ENCODE results near the gene GPBAR1. TPM values are rescaled to one million over a fixed set of nuclear protein-coding genes. Genes with fewer than 3 reads are reported as not detected.

GPBAR1 gene, protein sequence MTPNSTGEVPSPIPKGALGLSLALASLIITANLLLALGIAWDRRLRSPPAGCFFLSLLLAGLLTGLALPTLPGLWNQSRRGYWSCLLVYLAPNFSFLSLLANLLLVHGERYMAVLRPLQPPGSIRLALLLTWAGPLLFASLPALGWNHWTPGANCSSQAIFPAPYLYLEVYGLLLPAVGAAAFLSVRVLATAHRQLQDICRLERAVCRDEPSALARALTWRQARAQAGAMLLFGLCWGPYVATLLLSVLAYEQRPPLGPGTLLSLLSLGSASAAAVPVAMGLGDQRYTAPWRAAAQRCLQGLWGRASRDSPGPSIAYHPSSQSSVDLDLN
- 1.0 TPM for total RNA-seq

DNA sequence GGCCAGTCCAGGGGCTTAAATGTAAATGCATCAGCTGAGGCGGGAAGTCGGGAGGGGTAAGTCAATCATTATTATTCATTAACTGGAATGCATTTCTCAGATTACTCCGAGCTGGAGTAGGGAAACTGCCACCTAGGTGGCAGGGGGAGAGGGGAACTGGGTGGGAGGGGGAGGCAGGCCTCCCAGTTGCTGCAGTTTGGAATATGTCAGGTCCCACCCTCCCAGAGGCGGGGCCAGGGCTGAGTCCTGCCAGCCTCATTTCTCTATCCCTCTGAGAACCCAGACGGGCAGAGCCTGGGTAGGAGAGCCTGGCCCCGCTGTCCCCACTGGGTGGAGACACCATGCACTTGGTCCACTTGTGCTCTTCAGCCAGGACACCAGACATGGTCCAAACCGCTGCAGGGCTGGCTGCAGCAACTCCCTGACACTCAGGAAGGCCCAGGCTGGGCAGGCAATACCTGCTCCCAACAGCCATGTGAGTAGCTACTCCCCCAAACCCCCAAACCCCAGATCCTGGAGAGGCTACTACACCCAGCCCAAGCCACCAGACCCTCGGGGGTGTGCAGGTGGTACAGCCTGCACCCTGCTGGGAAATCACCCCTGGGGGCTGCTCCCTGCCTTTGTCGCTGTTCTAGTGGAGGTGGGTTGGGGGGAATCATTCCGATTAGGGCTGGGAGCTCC is at the start of gene GPBAR1:
TSS of gene GPBAR1 (plus strand) at position 274 of the 681 bp plus-strand sequence. CDS start 1,710 bp downstream, outside the sequence.
- no peaks in the 10 kb centered on the region for H3K9me3 ChIP-seq (ENCODE audit: control insufficient read depth in 3 of 3, low read length in 3 of 3)
- peaks cover 24 to 28% (median 25%) of the 10 kb centered on the region in 3 donors for H3K36me3 ChIP-seq (ENCODE audit: control insufficient read depth in 3 of 3, insufficient read depth in 3 of 3, low read length in 3 of 3)
- H3K9ac ChIP-seq (ENCODE audit: low read depth in 1 of 3, low read length in 3 of 3): peak within 1 kb of the TSS; percentile 40 to 54 (median 43)
- peaks cover 22 to 55% (median 39%) of the 10 kb centered on the region in 3 donors for H3K4me1 ChIP-seq (ENCODE audit: control insufficient read depth in 3 of 3, insufficient read depth in 3 of 3, low read length in 3 of 3)
- no peak within 1 kb of the TSS for H3K4me3 ChIP-seq (ENCODE audit: low read length in 3 of 3)
- peak within 1 kb of the TSS; percentile 80 for H3K27ac ChIP-seq (ENCODE audit: low read depth, low read length)
- H3K27me3 ChIP-seq (ENCODE audit: control insufficient read depth in 3 of 3, insufficient read depth in 3 of 3, low read length in 3 of 3): no peaks in the 10 kb centered on the region

DNA sequence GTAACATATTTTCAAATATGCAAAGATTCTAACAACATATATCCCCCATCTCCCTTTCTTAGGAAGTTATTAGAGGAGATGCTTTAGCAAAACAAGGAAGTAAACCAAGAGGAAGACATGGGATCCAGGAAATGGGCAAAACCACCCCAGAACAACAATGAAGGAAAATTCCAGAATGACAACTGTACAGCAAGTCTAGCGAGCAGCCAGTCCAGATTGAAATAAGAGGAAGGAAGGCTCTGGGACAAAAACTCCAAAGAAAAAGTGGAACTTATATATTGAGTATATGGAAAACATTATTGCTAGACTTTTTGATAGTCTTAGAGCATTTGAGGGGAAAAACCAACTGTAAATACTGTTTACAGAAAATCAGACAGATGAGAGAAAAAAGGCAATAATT is 46.7 kb upstream of the GPBAR1 start:
- no peaks in the 10 kb centered on the region for H3K27me3 ChIP-seq (ENCODE audit: control insufficient read depth in 3 of 3, insufficient read depth in 3 of 3, low read length in 3 of 3)
- H3K9me3 ChIP-seq (ENCODE audit: control insufficient read depth in 3 of 3, low read length in 3 of 3): no peaks in the 10 kb centered on the region
- H3K4me1 ChIP-seq (ENCODE audit: control insufficient read depth in 3 of 3, insufficient read depth in 3 of 3, low read length in 3 of 3): peaks cover 18 to 25% (median 18%) of the 10 kb centered on the region in 3 donors
- no peak overlapping the region for H3K9ac ChIP-seq (ENCODE audit: low read depth in 1 of 3, low read length in 3 of 3)
- H3K27ac ChIP-seq (ENCODE audit: low read depth, low read length): no peak overlapping the region
- H3K4me3 ChIP-seq (ENCODE audit: low read length in 3 of 3): no peak overlapping the region
- H3K36me3 ChIP-seq (ENCODE audit: control insufficient read depth in 3 of 3, insufficient read depth in 3 of 3, low read length in 3 of 3): no peaks in the 10 kb centered on the region

DNA sequence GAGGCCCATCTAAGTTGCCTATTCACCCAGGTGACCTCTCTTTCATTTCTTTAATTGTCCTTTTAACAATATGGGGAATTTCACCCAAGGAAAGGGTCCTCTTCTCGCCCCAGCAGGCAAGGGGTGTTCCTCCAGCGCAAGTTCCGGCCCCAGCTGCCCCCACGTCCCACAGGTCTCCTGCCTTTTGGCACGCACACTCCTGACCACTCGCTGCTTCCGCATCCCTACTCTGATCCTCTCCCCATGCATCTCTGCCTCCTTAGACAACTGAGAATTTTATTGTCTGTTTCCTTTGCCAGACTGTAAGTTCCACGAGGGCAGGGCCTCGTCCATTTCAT is 44.5 kb upstream of the GPBAR1 start:
- Histone ChIP-seq H3K4me1 (ENCODE audit: control insufficient read depth in 3 of 3, insufficient read depth in 3 of 3, low read length in 3 of 3) (peaks cover 40 to 47% (median 40%) of the 10 kb centered on the region in 3 donors), H3K9me3 (ENCODE audit: control insufficient read depth in 3 of 3, low read length in 3 of 3) (no peaks in the 10 kb centered on the region), H3K9ac (ENCODE audit: low read depth in 1 of 3, low read length in 3 of 3) (peak overlapping the region; percentile 83 to 97 (median 96))

DNA sequence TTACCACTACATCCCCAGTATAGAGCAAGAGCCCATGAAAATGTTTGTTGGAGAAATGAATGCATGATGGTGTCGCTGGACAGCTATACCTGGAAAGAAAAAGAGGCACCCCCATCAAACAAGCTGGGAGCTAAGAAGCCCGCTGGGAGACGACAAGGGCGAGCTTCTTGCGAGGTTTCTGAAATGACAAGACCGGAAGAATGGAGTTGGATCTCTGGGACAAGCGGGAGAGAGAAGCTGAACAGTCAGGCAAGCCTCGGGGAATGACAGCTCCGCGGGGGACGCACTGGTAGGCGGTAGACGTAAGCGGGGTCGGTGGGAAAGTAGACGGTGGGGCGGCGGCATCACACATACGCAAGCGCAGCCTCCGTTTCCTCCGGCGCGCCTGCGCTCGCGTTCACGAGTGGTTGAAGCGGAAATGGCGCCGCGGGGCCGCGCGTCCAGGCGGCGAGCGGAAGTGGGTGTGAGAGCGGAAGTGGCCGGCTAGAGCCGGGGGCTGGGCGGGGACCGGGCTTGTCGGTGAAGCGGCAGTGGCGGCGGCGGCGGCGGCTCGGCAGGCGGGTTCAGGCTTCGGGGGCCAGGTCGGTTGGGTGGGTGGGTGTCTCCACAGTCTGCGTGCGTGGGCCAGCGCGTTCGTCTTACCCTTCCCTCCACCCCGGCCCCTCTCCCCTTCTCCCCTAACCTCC is 44.0 kb upstream of the GPBAR1 start, which contains the start of gene ARPC2:
TSS of gene ARPC2 (plus strand) at position 516 of the 686 bp plus-strand sequence. CDS start 282 bp downstream, outside the sequence.
- peak within 1 kb of the TSS; percentile 90 to 97 (median 96) for H3K9ac ChIP-seq (ENCODE audit: low read depth in 1 of 3, low read length in 3 of 3)
- H3K27ac ChIP-seq (ENCODE audit: low read depth, low read length): peak within 1 kb of the TSS; percentile 98
- H3K27me3 ChIP-seq (ENCODE audit: control insufficient read depth in 3 of 3, insufficient read depth in 3 of 3, low read length in 3 of 3): no peaks in the 10 kb centered on the region
- H3K9me3 ChIP-seq (ENCODE audit: control insufficient read depth in 3 of 3, low read length in 3 of 3): no peaks in the 10 kb centered on the region
- peak within 1 kb of the TSS; percentile 91 to 96 (median 92) for H3K4me3 ChIP-seq (ENCODE audit: low read length in 3 of 3)
- peaks cover 0 to 2% (median 0%) of the 10 kb centered on the region in 3 donors for H3K36me3 ChIP-seq (ENCODE audit: control insufficient read depth in 3 of 3, insufficient read depth in 3 of 3, low read length in 3 of 3)
- peaks cover 45 to 52% (median 45%) of the 10 kb centered on the region in 3 donors for H3K4me1 ChIP-seq (ENCODE audit: control insufficient read depth in 3 of 3, insufficient read depth in 3 of 3, low read length in 3 of 3)

More for the DNA sequence above, 44.5 kb upstream of the GPBAR1 start:
- H3K36me3 ChIP-seq (ENCODE audit: control insufficient read depth in 3 of 3, insufficient read depth in 3 of 3, low read length in 3 of 3): peaks cover 0 to 2% (median 0%) of the 10 kb centered on the region in 3 donors
- H3K27me3 ChIP-seq (ENCODE audit: control insufficient read depth in 3 of 3, insufficient read depth in 3 of 3, low read length in 3 of 3): no peaks in the 10 kb centered on the region
- H3K4me3 ChIP-seq (ENCODE audit: low read length in 3 of 3): peak overlapping the region; percentile 79 to 96 (median 92)
- peak overlapping the region; percentile 98 for H3K27ac ChIP-seq (ENCODE audit: low read depth, low read length)

DNA sequence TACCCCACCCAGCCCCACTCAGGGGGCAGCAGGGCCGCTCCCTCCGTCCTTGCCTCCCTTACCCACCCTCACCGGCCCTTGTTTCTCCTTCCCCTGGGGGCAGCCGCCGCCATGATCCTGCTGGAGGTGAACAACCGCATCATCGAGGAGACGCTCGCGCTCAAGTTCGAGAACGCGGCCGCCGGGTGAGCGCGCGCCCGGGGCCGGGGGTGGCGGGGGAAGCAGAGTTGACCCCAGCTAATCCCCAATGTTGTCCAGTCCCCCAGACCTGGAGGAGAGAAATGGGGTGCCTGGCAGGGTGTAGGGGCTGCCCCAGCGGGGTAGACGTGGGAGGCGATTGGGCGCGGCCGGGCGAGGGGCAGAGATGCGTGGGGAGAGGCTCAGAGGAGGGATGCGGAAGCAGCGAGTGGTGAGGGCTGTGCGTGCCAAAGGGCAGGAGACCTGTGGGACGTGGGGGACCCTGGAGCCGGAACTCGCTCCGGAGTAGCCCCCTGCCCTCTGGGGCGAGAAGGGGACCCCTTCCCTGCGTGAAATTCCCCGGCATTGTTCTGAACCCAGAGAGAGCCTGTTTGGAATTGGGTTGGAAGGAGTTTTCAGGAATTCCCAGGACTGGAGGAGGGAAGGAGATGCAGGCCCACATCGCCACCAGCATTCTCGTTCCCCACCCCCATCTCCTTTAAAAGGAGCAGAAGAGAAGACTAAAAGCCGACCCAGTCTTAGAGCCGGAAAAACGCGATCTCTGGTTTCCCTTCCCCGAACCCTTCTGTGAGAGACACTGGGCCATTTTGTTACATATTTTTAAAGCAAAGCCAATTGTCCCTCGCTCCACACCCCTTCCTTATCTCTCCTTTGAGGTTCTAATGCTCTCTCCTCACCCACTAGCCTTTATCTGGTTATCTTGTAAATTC is 43.2 kb upstream of the GPBAR1 start:
- peaks cover 53 to 59% (median 53%) of the 10 kb centered on the region in 3 donors for H3K4me1 ChIP-seq (ENCODE audit: control insufficient read depth in 3 of 3, insufficient read depth in 3 of 3, low read length in 3 of 3)

DNA sequence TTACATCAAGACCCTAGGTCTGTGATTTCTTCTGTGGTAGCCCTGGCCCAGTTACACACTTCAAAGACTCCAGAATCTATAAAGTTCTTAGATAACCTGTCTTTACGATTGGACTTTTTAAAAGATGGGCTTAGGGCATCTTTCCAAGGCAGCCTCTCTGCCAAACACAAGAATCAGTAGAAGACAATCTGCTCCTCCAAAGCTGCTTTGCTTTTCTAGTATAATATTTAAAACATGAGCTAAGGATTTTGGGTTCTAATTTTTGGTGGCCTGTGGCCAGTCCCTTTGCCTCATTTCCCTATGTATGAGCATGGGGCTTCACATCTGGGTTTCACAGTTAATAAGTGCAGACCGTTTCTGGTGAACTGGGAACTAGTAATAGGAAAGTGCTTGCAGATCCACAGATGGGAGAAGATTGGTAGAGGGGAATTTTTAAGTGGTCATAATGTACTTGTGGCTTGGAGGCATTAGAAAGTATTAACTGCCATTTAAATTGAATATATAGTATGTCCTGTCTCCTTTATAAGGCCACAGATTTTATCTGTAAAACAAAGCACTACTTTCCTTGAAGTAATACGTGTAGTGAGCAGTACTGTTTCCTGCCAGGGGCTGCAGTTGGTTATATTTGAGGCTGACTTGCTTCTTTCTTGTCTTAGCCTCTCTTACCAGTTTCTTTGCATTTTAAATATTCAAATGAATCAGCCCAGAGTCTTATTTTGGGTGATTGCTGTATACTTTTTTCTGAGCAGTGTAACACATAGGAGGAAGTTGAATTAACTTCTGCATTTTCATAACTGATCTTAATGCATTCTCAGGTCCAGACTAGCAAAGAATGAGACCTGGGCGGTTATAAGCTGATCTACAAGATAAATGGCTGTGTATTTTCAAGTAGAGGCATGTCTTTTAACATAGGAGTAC is 42.3 kb upstream of the GPBAR1 start:
- H3K4me1 ChIP-seq (ENCODE audit: control insufficient read depth in 3 of 3, insufficient read depth in 3 of 3, low read length in 3 of 3): peaks cover 61 to 68% (median 62%) of the 10 kb centered on the region in 3 donors

More for the DNA sequence above, 43.2 kb upstream of the GPBAR1 start:
- Histone ChIP-seq H3K4me3 (ENCODE audit: low read length in 3 of 3) (peak overlapping the region; percentile 88 to 96 (median 91)), H3K9me3 (ENCODE audit: control insufficient read depth in 3 of 3, low read length in 3 of 3) (no peaks in the 10 kb centered on the region), H3K36me3 (ENCODE audit: control insufficient read depth in 3 of 3, insufficient read depth in 3 of 3, low read length in 3 of 3) (peaks cover 0 to 2% (median 0%) of the 10 kb centered on the region in 3 donors), H3K27me3 (ENCODE audit: control insufficient read depth in 3 of 3, insufficient read depth in 3 of 3, low read length in 3 of 3) (no peaks in the 10 kb centered on the region), H3K9ac (ENCODE audit: low read depth in 1 of 3, low read length in 3 of 3) (peak overlapping the region; percentile 90 to 96 (median 93)), H3K27ac (ENCODE audit: low read depth, low read length) (peak overlapping the region; percentile 94)

DNA sequence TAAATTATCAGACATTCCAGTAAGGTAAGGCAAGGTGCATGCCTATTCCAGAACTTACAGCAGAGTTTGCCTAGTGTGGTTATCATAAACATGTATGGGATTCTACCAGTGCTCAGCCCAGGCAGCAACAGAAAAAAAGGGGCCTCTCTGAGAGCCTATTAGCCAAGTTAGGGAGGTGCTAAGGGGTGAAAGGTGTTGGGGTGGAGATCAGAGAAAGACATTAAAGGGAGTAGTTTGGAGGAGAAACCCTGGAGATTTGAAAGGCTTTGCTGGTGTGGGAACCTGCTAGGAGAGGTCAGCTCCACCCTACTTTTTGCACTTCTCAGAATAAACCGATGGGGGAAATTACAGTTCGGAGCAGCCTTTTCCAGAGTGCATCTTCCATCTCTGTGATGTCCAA is 40.9 kb upstream of the GPBAR1 start:
- H3K27me3 ChIP-seq (ENCODE audit: control insufficient read depth in 3 of 3, insufficient read depth in 3 of 3, low read length in 3 of 3): no peaks in the 10 kb centered on the region
- peak overlapping the region; percentile 94 for H3K27ac ChIP-seq (ENCODE audit: low read depth, low read length)
- H3K36me3 ChIP-seq (ENCODE audit: control insufficient read depth in 3 of 3, insufficient read depth in 3 of 3, low read length in 3 of 3): peaks cover 3 to 6% (median 4%) of the 10 kb centered on the region in 3 donors
- peak overlapping the region; percentile 7 to 49 (median 30) for H3K4me3 ChIP-seq (ENCODE audit: low read length in 3 of 3)
- no peaks in the 10 kb centered on the region for H3K9me3 ChIP-seq (ENCODE audit: control insufficient read depth in 3 of 3, low read length in 3 of 3)
- peak overlapping the region; percentile 58 to 96 (median 93) for H3K9ac ChIP-seq (ENCODE audit: low read depth in 1 of 3, low read length in 3 of 3)
- H3K4me1 ChIP-seq (ENCODE audit: control insufficient read depth in 3 of 3, insufficient read depth in 3 of 3, low read length in 3 of 3): peaks cover 67 to 78% (median 74%) of the 10 kb centered on the region in 3 donors

More for the DNA sequence above, 42.3 kb upstream of the GPBAR1 start:
- no peaks in the 10 kb centered on the region for H3K27me3 ChIP-seq (ENCODE audit: control insufficient read depth in 3 of 3, insufficient read depth in 3 of 3, low read length in 3 of 3)
- H3K27ac ChIP-seq (ENCODE audit: low read depth, low read length): peak overlapping the region; percentile 94
- no peaks in the 10 kb centered on the region for H3K9me3 ChIP-seq (ENCODE audit: control insufficient read depth in 3 of 3, low read length in 3 of 3)
- peaks cover 0 to 2% (median 0%) of the 10 kb centered on the region in 3 donors for H3K36me3 ChIP-seq (ENCODE audit: control insufficient read depth in 3 of 3, insufficient read depth in 3 of 3, low read length in 3 of 3)
- peak overlapping the region; percentile 88 to 96 (median 91) for H3K4me3 ChIP-seq (ENCODE audit: low read length in 3 of 3)
- H3K9ac ChIP-seq (ENCODE audit: low read depth in 1 of 3, low read length in 3 of 3): peak overlapping the region; percentile 90 to 96 (median 93)

DNA sequence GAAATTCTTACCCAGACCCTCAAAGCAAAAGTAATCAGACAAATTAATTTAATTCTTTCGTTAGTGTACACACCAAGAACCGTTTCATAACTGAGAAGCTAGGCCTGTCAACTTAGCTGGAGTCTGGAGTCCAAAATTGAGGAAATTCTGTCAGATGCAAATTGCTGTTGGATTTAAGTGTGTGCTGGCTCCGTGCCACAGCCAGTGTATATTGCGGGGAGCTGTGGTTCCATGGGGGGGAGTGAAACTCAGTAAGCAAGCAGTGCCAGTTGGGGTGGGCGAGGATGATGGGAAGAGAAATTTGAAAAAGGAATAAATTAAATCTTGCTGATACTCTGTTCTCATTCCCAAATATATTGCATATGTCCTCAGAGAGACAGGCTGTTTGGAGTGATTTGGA is 39.8 kb upstream of the GPBAR1 start:
- peak overlapping the region in 2 of 3 donors; percentile 15 to 96 for H3K9ac ChIP-seq (ENCODE audit: low read depth in 1 of 3, low read length in 3 of 3)
- peaks cover 6 to 10% (median 8%) of the 10 kb centered on the region in 3 donors for H3K36me3 ChIP-seq (ENCODE audit: control insufficient read depth in 3 of 3, insufficient read depth in 3 of 3, low read length in 3 of 3)
- peak overlapping the region; percentile 94 for H3K27ac ChIP-seq (ENCODE audit: low read depth, low read length)
- H3K9me3 ChIP-seq (ENCODE audit: control insufficient read depth in 3 of 3, low read length in 3 of 3): no peaks in the 10 kb centered on the region
- peaks cover 67 to 81% (median 76%) of the 10 kb centered on the region in 3 donors for H3K4me1 ChIP-seq (ENCODE audit: control insufficient read depth in 3 of 3, insufficient read depth in 3 of 3, low read length in 3 of 3)
- no peaks in the 10 kb centered on the region for H3K27me3 ChIP-seq (ENCODE audit: control insufficient read depth in 3 of 3, insufficient read depth in 3 of 3, low read length in 3 of 3)
- peak overlapping the region in 1 of 3 donors; percentile 13 for H3K4me3 ChIP-seq (ENCODE audit: low read length in 3 of 3)

All from skeletal muscle tissue (tissue), 4 donors.